NB4 (cell line): ENCODE data around the gene IMP3.

ENCODE experiments used
- CTCF ChIP-seq: IDR thresholded peaks from one replicate; pipeline ENCODE4 v1.5.1; 2012; ENCODE audit warnings: low read depth, low read length
- MAX ChIP-seq: IDR thresholded peaks from 2 replicates; pipeline ENCODE4 v1.6.1; 2011; ENCODE audit warnings: low read depth, low read length
- POLR2A ChIP-seq: IDR thresholded peaks from 2 replicates; pipeline ENCODE4 v1.6.1; 2011; ENCODE audit warnings: mild to moderate bottlenecking; ENCODE audit not compliant: insufficient read length; ENCODE audit errors: extremely low read depth

- TF ChIP-seq CTCF (no peak), POLR2A (no peak), MAX (no peak)
These were observed 17.5 kb downstream of the IMP3 start for GRCh38 chr15:75622505-75622904.
